Measurements from ENCODE around the gene MYL5. TPM values are rescaled to one million over a fixed set of nuclear protein-coding genes. Genes with fewer than 3 reads are reported as not detected.

Gene MYL5
- total RNA-seq, 6 donors from 2014 or later: 4.7 to 25.1 (median 17.1) TPM

- H3K27me3 ChIP-seq: no peaks in the 10 kb centered on the region
- 37 to 44% methylated on average over 6 to 20 of the region's 20 CpGs for WGBS, 2 donors
- DNase-seq (no peak), ATAC-seq (ENCODE audit: low FRiP score in 2 of 2) (peak in 1 of 2 donors; percentile 3)
- peak overlapping the region; percentile 62 to 95 (median 74) for H3K4me3 ChIP-seq
- peak overlapping the region in 2 of 4 donors; percentile 63 to 74 for H3K27ac ChIP-seq
- no peaks in the 10 kb centered on the region for H3K36me3 ChIP-seq
- H3K4me1 ChIP-seq: peaks cover 7 to 21% (median 8%) of the 10 kb centered on the region in 4 donors
- TF ChIP-seq POLR2A (IDR thresholded peaks at IDR 0.05): no peak
- TF ChIP-seq CTCF (IDR thresholded peaks at IDR 0.05): no peak
- no peak for TF ChIP-seq POLR2AphosphoS5 (IDR thresholded peaks at IDR 0.05)
- no peak for TF ChIP-seq EP300 (IDR thresholded peaks at IDR 0.05)
- H3K9me3 ChIP-seq: no peaks in the 10 kb centered on the region
Measured at GRCh38 chr4:663046-663437, 11.3 kb upstream of the MYL5 start.

GRCh38 chr4:663438-664428, 10.6 kb upstream of the MYL5 start:
- 3 to 21% methylated on average over 7 to 55 of the region's 80 CpGs for WGBS, 2 donors
- TF ChIP-seq CTCF (IDR thresholded peaks at IDR 0.05) (peak in 1 of 6 experiments; percentile 16), POLR2AphosphoS5 (IDR thresholded peaks at IDR 0.05) (peak in 1 of 2 donors; percentile 20), POLR2A (IDR thresholded peaks at IDR 0.05) (peak in 1 of 4 donors; percentile 43), EP300 (IDR thresholded peaks at IDR 0.05) (no peak)
- DNase-seq (peak; percentile 75 to 94), ATAC-seq (ENCODE audit: low FRiP score in 2 of 2) (peak in 1 of 2 donors; percentile 81)
- peaks cover 7 to 21% (median 8%) of the 10 kb centered on the region in 4 donors for H3K4me1 ChIP-seq
- H3K36me3 ChIP-seq: no peaks in the 10 kb centered on the region
- peak overlapping the region; percentile 62 to 95 (median 74) for H3K4me3 ChIP-seq
- H3K27ac ChIP-seq: peak overlapping the region; percentile 50 to 76 (median 68)
- no peaks in the 10 kb centered on the region for H3K9me3 ChIP-seq
- no peaks in the 10 kb centered on the region for H3K27me3 ChIP-seq

- WGBS, 2 donors: 95 to 97% methylated on average over 18 to 24 of the region's 24 CpGs
- Histone ChIP-seq H3K27me3 (no peaks in the 10 kb centered on the region), H3K27ac (no peak overlapping the region), H3K36me3 (no peaks in the 10 kb centered on the region), H3K9me3 (no peaks in the 10 kb centered on the region), H3K4me3 (peak overlapping the region in 2 of 4 donors; percentile 62 to 95), H3K4me1 (peaks cover 7 to 21% (median 8%) of the 10 kb centered on the region in 4 donors)
- DNase-seq: peak in 1 of 2 donors; percentile 85
- no peak for ATAC-seq (ENCODE audit: low FRiP score in 2 of 2)
- TF ChIP-seq POLR2A (IDR thresholded peaks at IDR 0.05): no peak
- no peak for TF ChIP-seq CTCF (IDR thresholded peaks at IDR 0.05)
- TF ChIP-seq EP300 (IDR thresholded peaks at IDR 0.05): no peak
- TF ChIP-seq POLR2AphosphoS5 (IDR thresholded peaks at IDR 0.05): no peak
Measured at GRCh38 chr4:664713-665231, 9.6 kb upstream of the MYL5 start.

- ATAC-seq (ENCODE audit: low FRiP score in 2 of 2) (no peak), DNase-seq (no peak)
- 81 to 96% methylated on average over 11 to 12 of the region's 12 CpGs for WGBS, 2 donors
- no peak overlapping the region for H3K4me3 ChIP-seq
- no peaks in the 10 kb centered on the region for H3K9me3 ChIP-seq
- peaks cover 0 to 6% (median 0%) of the 10 kb centered on the region in 4 donors for H3K36me3 ChIP-seq
- TF ChIP-seq CTCF (IDR thresholded peaks at IDR 0.05) (no peak), POLR2AphosphoS5 (IDR thresholded peaks at IDR 0.05) (no peak), POLR2A (IDR thresholded peaks at IDR 0.05) (no peak), EP300 (IDR thresholded peaks at IDR 0.05) (no peak)
- peaks cover 7 to 21% (median 8%) of the 10 kb centered on the region in 4 donors for H3K4me1 ChIP-seq
- H3K27ac ChIP-seq: no peak overlapping the region
- H3K27me3 ChIP-seq: no peaks in the 10 kb centered on the region
Measured at GRCh38 chr4:665381-665750, 9.0 kb upstream of the MYL5 start.
